Body of pancreas (tissue), 4 donors: ENCODE results near the gene SCN9A. TPM values are rescaled to one million over a fixed set of nuclear protein-coding genes. Genes with fewer than 3 reads are reported as not detected.

Source experiments
- ATAC-seq: fragments of 150-250 bp; one replicate; pipeline ENCODE4 v1.9.1; 2016
- DNase-seq, 4 donors: peaks; one replicate each; pipeline ENCODE4 v3.0.0-alpha.2; 2019
- H3K27ac ChIP-seq, 4 donors: fragments of 200-600 bp; sonication (generic); 1 replicate in 3 of 4; 2 replicates in 1 of 4; pipeline versions ENCODE4 v1.5.1 to v1.6.1; 2016 to 2019; ENCODE audit warnings: mild to moderate bottlenecking in 1 of 4, mixed read lengths in 1 of 4, moderate library complexity in 1 of 4
- H3K27me3 ChIP-seq, 2 donors: fragments of 200-600 bp; sonication (generic); one replicate each; pipeline ENCODE4 v1.6.0; 2016; ENCODE audit warnings: mild to moderate bottlenecking in 1 of 2
- H3K36me3 ChIP-seq, 2 donors: fragments of 200-600 bp; sonication (generic); replicated peaks in 1 of 2; 2 replicates each; pipeline ENCODE4 v1.5.1; 2016; ENCODE audit warnings: low read depth in 2 of 2; ENCODE audit not compliant: insufficient read depth in 1 of 2
- H3K4me1 ChIP-seq: fragments of 200-600 bp; sonication (generic); one replicate; pipeline ENCODE4 v1.6.0; 2016
- H3K4me3 ChIP-seq, 2 donors: fragments of 200-600 bp; sonication (generic); 1 replicate in 1 of 2; 2 replicates in 1 of 2; pipeline ENCODE4 v1.5.1; 2016 to 2019
- H3K9me3 ChIP-seq, 3 donors: fragments of 200-600 bp; sonication (generic); 1 replicate in 2 of 3; 2 replicates in 1 of 3; pipeline ENCODE4 v1.5.1; 2016
- CTCF ChIP-seq, 7 experiments: fragments of 450-650 bp in 4 of 7; fragments of 200-600 bp in 3 of 7; sonication (generic) in 3 of 7; IDR thresholded peaks; one replicate each; pipeline ENCODE4 v1.5.1; 2016 to 2019; ENCODE audit warnings: antibody characterized with exemption in 7 of 7
- POLR2A ChIP-seq, 3 donors: fragments of 450-650 bp; IDR thresholded peaks; one replicate each; pipeline ENCODE4 v1.6.1; 2016; ENCODE audit warnings: antibody characterized with exemption in 3 of 3, mild to moderate bottlenecking in 2 of 3
- WGBS, 2 donors: methylation state at CpG; one replicate each; pipeline ENCODE4 v1.1.5; 2017; 5-methylcytosine and 5-hydroxymethylcytosine counted together
- intact Hi-C: fragments of 100-400 bp; cut with DNase I; formaldehyde crosslinking; loops from one replicate; pipeline ENCODE4 v1.15.1; 2023
- total RNA-seq, 2 donors: library from RNA; depleted of rRNA; stranded (reverse); fragments of >200 nt; gene quantifications; one replicate each; pipeline ENCODE4 v1.1.0, GENCODE V29; 2016

SCN9A gene
- total RNA-seq, 2 donors from 2014 or later: 9.9 to 11.9 TPM

- 68 to 82% methylated on average over 2 of the region's 2 CpGs for whole genome bisulfite sequencing, 2 donors
- ATAC-seq (no peak), DNase-seq (no peak)
- no peaks in the 10 kb centered on the region for H3K27me3 ChIP-seq
- no peak overlapping the region for H3K4me3 ChIP-seq
- no peaks in the 10 kb centered on the region for H3K36me3 ChIP-seq
- H3K4me1 ChIP-seq: no peaks in the 10 kb centered on the region
- no peaks in the 10 kb centered on the region for H3K9me3 ChIP-seq
- intact Hi-C loops: no loop called here
- TF ChIP-seq POLR2A (IDR thresholded peaks at IDR 0.05) (no peak), CTCF (IDR thresholded peaks at IDR 0.05) (no peak)
- no peak overlapping the region for H3K27ac ChIP-seq
Measured at GRCh38 chr2:166297951-166298350, 77.8 kb downstream of the SCN9A start.

GRCh38 chr2:166293984-166294383 lies 81.8 kb downstream of the SCN9A start:
- ATAC-seq: no peak
- no peak for DNase-seq
- intact Hi-C loops: no loop called here
- H3K27me3 ChIP-seq: no peaks in the 10 kb centered on the region
- TF ChIP-seq CTCF (IDR thresholded peaks at IDR 0.05): no peak
- TF ChIP-seq POLR2A (IDR thresholded peaks at IDR 0.05): no peak
- H3K4me1 ChIP-seq: no peaks in the 10 kb centered on the region
- no peaks in the 10 kb centered on the region for H3K9me3 ChIP-seq
- no peaks in the 10 kb centered on the region for H3K36me3 ChIP-seq
- no peak overlapping the region for H3K27ac ChIP-seq
- H3K4me3 ChIP-seq: no peak overlapping the region
- WGBS, 2 donors: 49 to 70% methylated on average over 1 of the region's 1 CpG

GRCh38 chr2:166285215-166285614 lies 90.5 kb downstream of the SCN9A start:
- H3K27me3 ChIP-seq: no peaks in the 10 kb centered on the region
- no peaks in the 10 kb centered on the region for H3K36me3 ChIP-seq
- DNase-seq (no peak), ATAC-seq (no peak)
- no peak overlapping the region for H3K27ac ChIP-seq
- H3K9me3 ChIP-seq: no peaks in the 10 kb centered on the region
- intact Hi-C loops: no loop called here
- TF ChIP-seq POLR2A (IDR thresholded peaks at IDR 0.05) (no peak), CTCF (IDR thresholded peaks at IDR 0.05) (no peak)
- no peak overlapping the region for H3K4me3 ChIP-seq
- H3K4me1 ChIP-seq: no peaks in the 10 kb centered on the region

GRCh38 chr2:166284359-166284758 lies 91.4 kb downstream of the SCN9A start:
- H3K4me1 ChIP-seq: no peaks in the 10 kb centered on the region
- intact Hi-C loops: no loop called here
- TF ChIP-seq CTCF (IDR thresholded peaks at IDR 0.05): no peak
- no peak for TF ChIP-seq POLR2A (IDR thresholded peaks at IDR 0.05)
- no peak overlapping the region for H3K4me3 ChIP-seq
- no peak overlapping the region for H3K27ac ChIP-seq
- DNase-seq (no peak), ATAC-seq (no peak)
- no peaks in the 10 kb centered on the region for H3K27me3 ChIP-seq
- H3K9me3 ChIP-seq: no peaks in the 10 kb centered on the region
- H3K36me3 ChIP-seq: no peaks in the 10 kb centered on the region
- WGBS, 2 donors: 85 to 93% methylated on average over 8 to 9 of the region's 9 CpGs

- H3K9me3 ChIP-seq: no peaks in the 10 kb centered on the region
- intact Hi-C loops: no loop called here
- TF ChIP-seq CTCF (IDR thresholded peaks at IDR 0.05) (no peak), POLR2A (IDR thresholded peaks at IDR 0.05) (no peak)
Measured at GRCh38 chr2:166282154-166282553, 93.6 kb downstream of the SCN9A start.

More at GRCh38 chr2:166282154-166282553, 93.6 kb downstream of the SCN9A start:
- Histone ChIP-seq H3K4me3 (no peak overlapping the region), H3K27ac (no peak overlapping the region), H3K4me1 (no peaks in the 10 kb centered on the region), H3K36me3 (no peaks in the 10 kb centered on the region), H3K27me3 (no peaks in the 10 kb centered on the region)
- ATAC-seq (no peak), DNase-seq (no peak)
